HG02588 (cell line): ENCODE results near the gene CD300C.
"Not testable (repeated sequence)": the region's sequence is repeated elsewhere in the genome, so short reads cannot be mapped to it uniquely, and the experiment has no call there.

Experiments used
- ATAC-seq: cut with Tn5 transposase; IDR thresholded peaks from one replicate; pipeline ENCODE4 v1.9.1; 2021; ENCODE audit warnings: mild to moderate bottlenecking, moderate library complexity; ENCODE audit not compliant: unreplicated experiment

CD300C gene

GRCh38 chr17:74563358-74563757, 17.4 kb upstream of the CD300C start:
- ATAC-seq, result no peak

- no peak for ATAC-seq
These were observed 15.7 kb upstream of the CD300C start for GRCh38 chr17:74561586-74561985.

- ATAC-seq, result no peak
These were observed 13.1 kb upstream of the CD300C start for GRCh38 chr17:74558882-74559519.

GRCh38 chr17:74558402-74558801, 12.5 kb upstream of the CD300C start:
- ATAC-seq, result not testable (repeated sequence)

- no peak for ATAC-seq
These were observed 9.6 kb upstream of the CD300C start for GRCh38 chr17:74555427-74555940.

GRCh38 chr17:74554909-74555308, 9.0 kb upstream of the CD300C start:
- no peak for ATAC-seq

- no peak for ATAC-seq
These were observed 6.1 kb upstream of the CD300C start for GRCh38 chr17:74552037-74552436.

GRCh38 chr17:74550602-74551001, 4.7 kb upstream of the CD300C start:
- ATAC-seq, result no peak

DNA sequence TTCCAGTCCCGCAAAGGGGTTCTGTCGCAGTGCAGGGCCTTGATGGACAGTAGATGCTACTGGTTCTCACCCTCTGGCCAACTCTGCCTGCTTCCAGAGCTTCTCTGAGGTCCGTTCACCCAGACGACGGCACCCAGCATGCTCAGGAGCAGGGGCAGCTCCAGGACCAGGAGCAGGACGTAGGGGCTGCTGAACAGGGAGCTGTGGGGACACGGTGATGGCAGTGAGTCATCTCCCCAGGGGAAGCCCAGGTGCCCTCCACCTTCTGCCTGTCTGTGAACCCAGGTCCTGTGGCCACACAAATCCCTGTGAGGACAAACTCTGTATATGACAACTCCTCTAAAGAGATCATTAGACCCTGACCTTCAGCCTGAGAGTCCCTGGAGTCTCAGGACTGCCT, 3.4 kb upstream of the CD300C start:
- ATAC-seq, result no peak

GRCh38 chr17:74547736-74548135, 1.8 kb upstream of the CD300C start:
- ATAC-seq, result no peak

DNA sequence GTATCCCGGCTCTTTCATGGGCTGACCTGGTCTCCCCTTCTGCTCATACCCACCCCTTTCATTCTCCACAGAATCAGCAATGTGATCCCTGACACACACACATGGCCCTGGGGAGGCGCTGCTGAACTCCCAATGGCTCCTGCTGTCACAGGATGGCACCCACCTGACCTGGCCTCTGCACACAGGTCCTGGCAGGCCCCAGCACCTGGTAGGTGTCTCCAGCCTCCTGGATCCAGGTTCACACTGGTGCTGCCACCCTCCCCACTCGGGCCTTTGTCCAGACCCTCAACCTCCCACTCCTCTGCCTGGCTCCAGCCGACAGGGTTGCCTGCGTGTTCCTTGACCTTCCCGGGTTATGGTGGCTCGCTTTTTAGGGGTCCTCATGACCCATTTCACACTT, 1.3 kb upstream of the CD300C start:
- ATAC-seq, result no peak

- no peak for ATAC-seq
These were observed 671 bp upstream of the CD300C start for GRCh38 chr17:74546586-74546985.

GRCh38 chr17:74544991-74545842, 698 bp downstream of the CD300C start:
- no peak for ATAC-seq

DNA sequence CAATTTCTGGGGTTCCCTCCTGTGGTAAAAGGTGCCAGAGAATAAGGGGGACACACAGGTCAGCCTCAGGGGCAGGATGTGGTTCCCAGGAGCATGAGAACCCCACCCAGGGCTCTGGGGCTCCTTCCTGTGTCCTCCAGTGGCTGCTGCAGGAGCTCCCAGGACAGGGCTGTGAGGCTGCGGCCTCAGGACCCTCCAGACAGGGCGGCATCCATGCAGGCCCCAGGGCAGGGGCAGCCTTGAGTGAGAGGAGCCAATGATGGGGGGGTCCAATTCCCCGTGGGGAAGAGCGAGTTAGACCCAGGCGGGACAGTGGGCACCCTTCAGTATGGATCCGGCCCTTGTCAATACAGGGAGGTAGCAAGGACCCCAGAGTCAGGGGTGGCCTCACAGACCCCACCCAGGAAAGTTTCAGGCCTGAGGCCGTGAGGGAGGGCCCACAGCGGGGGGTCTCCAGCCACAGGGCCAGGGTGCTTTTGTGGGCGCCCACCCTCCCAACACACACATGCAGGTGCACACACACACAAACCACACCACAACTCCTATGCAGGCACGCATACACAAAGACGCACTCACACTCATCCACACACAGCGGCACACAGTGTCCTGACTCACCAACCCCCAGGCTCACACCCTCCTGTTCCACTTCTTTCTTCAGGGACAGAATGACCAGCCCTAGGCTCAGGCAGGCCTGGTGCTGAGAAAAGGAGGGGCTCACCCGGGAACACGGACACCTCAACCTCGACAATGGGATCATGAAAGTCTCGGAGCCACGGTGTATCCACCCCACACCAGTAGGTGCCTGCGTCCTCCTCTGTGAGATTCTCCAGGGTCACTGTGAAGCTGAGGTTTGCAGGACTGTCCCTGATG, 1.8 kb downstream of the CD300C start:
- no peak for ATAC-seq

- no peak for ATAC-seq
These were observed 2.5 kb downstream of the CD300C start for GRCh38 chr17:74543406-74543805.

DNA sequence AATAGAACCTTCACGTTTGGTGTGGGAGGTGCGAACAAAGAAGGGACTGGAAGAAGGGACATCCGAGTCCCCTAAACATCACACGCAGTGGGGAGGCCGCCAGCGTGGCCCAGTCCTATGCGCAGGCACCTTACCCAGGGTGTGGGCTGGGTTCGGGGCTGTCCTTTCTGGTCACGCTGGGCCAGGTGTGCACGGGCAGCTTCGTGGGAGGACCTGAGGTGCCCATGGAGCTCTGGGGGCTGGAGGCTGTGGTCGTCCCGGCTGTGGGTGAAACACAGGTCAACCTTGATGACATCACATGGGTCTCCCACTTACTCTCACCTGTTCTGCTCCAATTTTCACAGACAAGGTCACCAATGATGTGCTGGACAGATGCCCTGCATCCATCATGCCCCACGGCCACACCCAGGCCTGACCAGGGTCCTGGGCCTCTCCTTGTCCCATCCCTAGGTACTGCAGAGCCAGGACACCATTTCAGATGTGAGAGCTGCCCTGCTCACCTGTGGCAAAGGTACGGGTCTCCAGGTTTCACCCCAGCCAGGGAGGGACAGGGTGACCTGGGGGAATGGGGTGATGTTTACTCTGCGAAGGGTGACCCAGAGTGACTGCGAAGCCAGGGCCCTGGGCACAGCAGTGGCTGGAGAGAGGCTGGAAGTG, 3.1 kb downstream of the CD300C start:
- no peak for ATAC-seq

- ATAC-seq, result no peak
These were observed 3.7 kb downstream of the CD300C start for GRCh38 chr17:74542166-74542565.

DNA sequence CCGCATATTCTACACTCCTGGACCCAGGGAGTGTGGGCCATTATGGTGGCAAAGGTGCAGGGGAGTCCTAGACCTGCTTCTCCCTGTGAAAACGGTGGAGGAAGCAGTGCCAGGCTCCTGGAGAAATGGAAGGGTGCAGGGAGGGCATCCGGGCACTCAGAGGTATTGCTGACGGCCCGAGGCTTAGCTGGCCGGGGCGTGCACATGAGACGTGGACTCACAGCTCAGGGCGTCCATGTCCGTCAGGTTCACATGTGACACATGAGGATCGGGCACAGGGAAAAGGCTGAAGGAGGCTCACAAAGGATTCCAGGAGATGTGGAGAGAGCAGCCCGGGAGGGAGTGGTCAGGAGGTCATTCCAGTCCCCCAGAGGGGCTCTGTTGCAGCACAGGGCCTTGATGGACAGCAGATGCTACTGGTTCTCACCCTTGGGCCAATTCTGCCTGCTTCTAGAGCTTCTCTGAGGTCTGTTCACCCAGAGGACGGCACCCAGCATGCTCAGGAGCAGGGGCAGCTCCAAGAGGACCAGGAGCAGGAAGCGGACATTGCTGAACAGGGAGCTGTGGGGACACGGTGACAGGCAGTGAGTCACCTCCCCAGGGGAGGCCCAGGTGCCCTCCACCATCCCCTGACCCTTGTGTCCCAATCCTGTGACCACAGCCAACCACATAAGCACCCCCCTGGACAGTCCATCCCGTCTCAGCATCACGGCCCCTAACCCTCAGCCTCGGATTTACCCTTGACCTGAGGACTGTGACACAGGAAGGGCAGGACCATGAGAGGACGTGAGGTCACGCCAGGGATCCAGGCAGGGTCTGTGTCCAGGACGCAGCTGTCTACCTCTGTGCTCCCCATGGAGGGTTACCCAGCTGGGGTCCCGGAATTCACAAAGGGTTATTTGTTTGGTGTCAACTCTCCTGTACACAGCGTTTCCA, 4.5 kb downstream of the CD300C start:
- no peak for ATAC-seq

DNA sequence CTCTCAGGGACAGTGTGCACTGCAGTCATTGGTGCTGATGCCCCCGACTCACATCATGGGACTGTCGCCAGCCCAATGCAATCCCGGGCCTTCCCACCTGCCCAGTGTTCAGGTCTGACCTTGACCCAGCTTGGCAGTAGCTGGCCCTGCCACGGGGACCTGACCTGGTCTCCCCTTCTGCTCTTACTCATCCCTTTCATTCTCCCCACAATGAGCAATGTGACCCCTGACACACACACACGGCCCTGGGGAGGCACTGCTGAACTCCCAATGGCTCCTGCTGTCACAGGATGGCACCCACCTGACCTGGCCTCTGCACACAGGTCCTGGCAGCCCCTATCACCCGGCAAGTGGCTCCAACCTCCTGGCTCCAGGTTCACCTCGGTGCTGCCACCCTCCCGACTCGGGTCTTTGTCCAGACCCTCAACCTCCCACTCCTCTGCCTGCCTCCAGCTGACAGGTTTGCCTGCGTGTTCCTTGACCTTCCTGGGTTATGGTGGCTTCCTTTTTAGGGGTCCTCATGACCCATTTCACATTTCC, 6.6 kb downstream of the CD300C start:
- ATAC-seq, result no peak
